ENCODE results near the gene QRICH1.

The QRICH1 gene

GRCh38 chr3:49121132-49121736 lies 27.4 kb upstream of the QRICH1 start:
- Histone ChIP-seq H2BK5ac (ENCODE audit: low read depth, low read length, poor library complexity) (no peak overlapping the region), H3K27me3 (ENCODE audit: insufficient read depth, low read length) (no peaks in the 10 kb centered on the region), H3K79me1 (ENCODE audit: low read length) (peaks cover 5% of the 10 kb centered on the region), H3K9ac (ENCODE audit: low read length) (peak overlapping the region; percentile 30), H3K23ac (ENCODE audit: low read length) (no peak overlapping the region), H3K4me2 (ENCODE audit: low read length) (peak overlapping the region; percentile 93), H2AK5ac (ENCODE audit: low read length) (peak overlapping the region; percentile 49), H3K14ac (ENCODE audit: low read length) (no peak overlapping the region), H4K12ac (ENCODE audit: low read depth, low read length) (peak overlapping the region; percentile 63), H4K8ac (ENCODE audit: low read depth, low read length) (peak overlapping the region; percentile 89), H3K18ac (ENCODE audit: low read length) (no peak overlapping the region), H3K9me3 (ENCODE audit: insufficient read depth, low read depth, low read length) (peaks cover 3% of the 10 kb centered on the region), H3K4ac (ENCODE audit: low read depth, low read length) (no peak overlapping the region), H2BK120ac (ENCODE audit: insufficient read depth, low read length, poor library complexity) (no peak overlapping the region), H3K4me1 (ENCODE audit: control insufficient read depth in 1 of 2, insufficient read depth in 2 of 2, low read length in 2 of 2) (peaks cover 6 to 7% of the 10 kb centered on the region in 2 experiments), H3K4me3 (ENCODE audit: low read depth, low read length) (peak overlapping the region; percentile 25), H2AFZ (ENCODE audit: insufficient read depth, low read length, poor library complexity) (peak overlapping the region; percentile 46), H3K27ac (ENCODE audit: low read depth, low read length) (peak overlapping the region; percentile 65), H3K79me2 (ENCODE audit: control insufficient read depth, insufficient read depth, low read length, poor library complexity) (peaks cover 6% of the 10 kb centered on the region), H3K36me3 (ENCODE audit: control insufficient read depth in 1 of 2, insufficient read depth in 2 of 2, low read length in 2 of 2) (peaks cover 71 to 75% of the 10 kb centered on the region in 2 experiments), H2BK12ac (ENCODE audit: low read length) (no peak overlapping the region), H4K91ac (ENCODE audit: low read depth, low read length) (no peak overlapping the region)
- WGBS (ENCODE audit: extremely low coverage, insufficient coverage, insufficient read length), result no CpG with 5 or more reads among the region's 17 CpGs
- no peak for DNase-seq

- no peak within 1 kb of the TSS for H2BK12ac ChIP-seq (ENCODE audit: low read length)
- H2BK5ac ChIP-seq (ENCODE audit: low read depth, low read length, poor library complexity), result peak within 1 kb of the TSS; percentile 33
- H3K4me1 ChIP-seq (ENCODE audit: control insufficient read depth in 1 of 2, insufficient read depth in 2 of 2, low read length in 2 of 2), result peaks cover 6 to 7% of the 10 kb centered on the region in 2 experiments
- peak within 1 kb of the TSS; percentile 81 for H3K4ac ChIP-seq (ENCODE audit: low read depth, low read length)
- peak within 1 kb of the TSS; percentile 88 for H3K14ac ChIP-seq (ENCODE audit: low read length)
- H3K36me3 ChIP-seq (ENCODE audit: control insufficient read depth in 1 of 2, insufficient read depth in 2 of 2, low read length in 2 of 2), result peaks cover 71 to 75% of the 10 kb centered on the region in 2 experiments
- H4K12ac ChIP-seq (ENCODE audit: low read depth, low read length), result peak within 1 kb of the TSS; percentile 68
- peaks cover 5% of the 10 kb centered on the region for H3K79me1 ChIP-seq (ENCODE audit: low read length)
- peak within 1 kb of the TSS; percentile 91 for H3K9ac ChIP-seq (ENCODE audit: low read length)
- peak within 1 kb of the TSS; percentile 94 for H4K91ac ChIP-seq (ENCODE audit: low read depth, low read length)
- H3K4me3 ChIP-seq (ENCODE audit: low read depth, low read length), result peak within 1 kb of the TSS; percentile 95
- peak within 1 kb of the TSS; percentile 46 for H2BK120ac ChIP-seq (ENCODE audit: insufficient read depth, low read length, poor library complexity)
- H3K27ac ChIP-seq (ENCODE audit: low read depth, low read length), result peak within 1 kb of the TSS; percentile 84
- no peak within 1 kb of the TSS for H3K23ac ChIP-seq (ENCODE audit: low read length)
- H3K9me3 ChIP-seq (ENCODE audit: insufficient read depth, low read depth, low read length), result peaks cover 3% of the 10 kb centered on the region
- WGBS (ENCODE audit: extremely low coverage, insufficient coverage, insufficient read length), result no CpG with 5 or more reads among the region's 70 CpGs
- DNase-seq, result peak; percentile 90 to 94
- no peaks in the 10 kb centered on the region for H3K27me3 ChIP-seq (ENCODE audit: insufficient read depth, low read length)
- H4K8ac ChIP-seq (ENCODE audit: low read depth, low read length), result peak within 1 kb of the TSS; percentile 89
- peak within 1 kb of the TSS; percentile 89 for H2AFZ ChIP-seq (ENCODE audit: insufficient read depth, low read length, poor library complexity)
- peak within 1 kb of the TSS; percentile 90 for H3K18ac ChIP-seq (ENCODE audit: low read length)
- peaks cover 6% of the 10 kb centered on the region for H3K79me2 ChIP-seq (ENCODE audit: control insufficient read depth, insufficient read depth, low read length, poor library complexity)
- H3K4me2 ChIP-seq (ENCODE audit: low read length), result peak within 1 kb of the TSS; percentile 93
- peak within 1 kb of the TSS; percentile 76 for H2AK5ac ChIP-seq (ENCODE audit: low read length)
Measured at GRCh38 chr3:49120438-49121131, 26.7 kb upstream of the QRICH1 start, which contains the start of gene USP19. TSS of gene USP19 (minus strand) at chr3:49120823. CDS start at chr3:49119145, 1,678 bp downstream.

- H3K4me2 ChIP-seq (ENCODE audit: low read length), result peak overlapping the region; percentile 93
- no peak overlapping the region for H3K23ac ChIP-seq (ENCODE audit: low read length)
- peak overlapping the region; percentile 95 for H3K4me3 ChIP-seq (ENCODE audit: low read depth, low read length)
- H3K14ac ChIP-seq (ENCODE audit: low read length), result peak overlapping the region; percentile 88
- H3K79me1 ChIP-seq (ENCODE audit: low read length), result peaks cover 5% of the 10 kb centered on the region
- H3K4ac ChIP-seq (ENCODE audit: low read depth, low read length), result peak overlapping the region; percentile 81
- H3K9ac ChIP-seq (ENCODE audit: low read length), result peak overlapping the region; percentile 91
- peak overlapping the region; percentile 33 for H2BK5ac ChIP-seq (ENCODE audit: low read depth, low read length, poor library complexity)
- H2AK5ac ChIP-seq (ENCODE audit: low read length), result peak overlapping the region; percentile 76
- peaks cover 73 to 77% of the 10 kb centered on the region in 2 experiments for H3K36me3 ChIP-seq (ENCODE audit: control insufficient read depth in 1 of 2, insufficient read depth in 2 of 2, low read length in 2 of 2)
- no peaks in the 10 kb centered on the region for H3K27me3 ChIP-seq (ENCODE audit: insufficient read depth, low read length)
- peak overlapping the region; percentile 94 for H4K91ac ChIP-seq (ENCODE audit: low read depth, low read length)
- H4K8ac ChIP-seq (ENCODE audit: low read depth, low read length), result peak overlapping the region; percentile 89
- H3K27ac ChIP-seq (ENCODE audit: low read depth, low read length), result peak overlapping the region; percentile 84
- H2BK12ac ChIP-seq (ENCODE audit: low read length), result no peak overlapping the region
- peaks cover 6 to 7% of the 10 kb centered on the region in 2 experiments for H3K4me1 ChIP-seq (ENCODE audit: control insufficient read depth in 1 of 2, insufficient read depth in 2 of 2, low read length in 2 of 2)
- peak overlapping the region; percentile 90 for H3K18ac ChIP-seq (ENCODE audit: low read length)
- WGBS (ENCODE audit: extremely low coverage, insufficient coverage, insufficient read length), result no CpG with 5 or more reads among the region's 9 CpGs
- peak overlapping the region; percentile 46 for H2BK120ac ChIP-seq (ENCODE audit: insufficient read depth, low read length, poor library complexity)
- DNase-seq, result no peak
- H3K79me2 ChIP-seq (ENCODE audit: control insufficient read depth, insufficient read depth, low read length, poor library complexity), result peaks cover 6% of the 10 kb centered on the region
- peak overlapping the region; percentile 89 for H2AFZ ChIP-seq (ENCODE audit: insufficient read depth, low read length, poor library complexity)
- H4K12ac ChIP-seq (ENCODE audit: low read depth, low read length), result peak overlapping the region; percentile 68
- peaks cover 3% of the 10 kb centered on the region for H3K9me3 ChIP-seq (ENCODE audit: insufficient read depth, low read depth, low read length)
Measured at GRCh38 chr3:49120096-49120437, 26.2 kb upstream of the QRICH1 start.

GRCh38 chr3:49119439-49119838 lies 25.6 kb upstream of the QRICH1 start:
- peaks cover 5% of the 10 kb centered on the region for H3K79me1 ChIP-seq (ENCODE audit: low read length)
- no peak for DNase-seq
- no peak overlapping the region for H3K9ac ChIP-seq (ENCODE audit: low read length)
- H3K18ac ChIP-seq (ENCODE audit: low read length), result no peak overlapping the region
- no peak overlapping the region for H3K4me3 ChIP-seq (ENCODE audit: low read depth, low read length)
- no peak overlapping the region for H2AFZ ChIP-seq (ENCODE audit: insufficient read depth, low read length, poor library complexity)
- no peak overlapping the region for H3K27ac ChIP-seq (ENCODE audit: low read depth, low read length)
- no peak overlapping the region for H4K91ac ChIP-seq (ENCODE audit: low read depth, low read length)
- peak overlapping the region; percentile 93 for H3K4me2 ChIP-seq (ENCODE audit: low read length)
- H3K4me1 ChIP-seq (ENCODE audit: control insufficient read depth in 1 of 2, insufficient read depth in 2 of 2, low read length in 2 of 2), result peaks cover 6 to 7% of the 10 kb centered on the region in 2 experiments
- peak overlapping the region; percentile 81 for H3K4ac ChIP-seq (ENCODE audit: low read depth, low read length)
- no peaks in the 10 kb centered on the region for H3K27me3 ChIP-seq (ENCODE audit: insufficient read depth, low read length)
- no peak overlapping the region for H2AK5ac ChIP-seq (ENCODE audit: low read length)
- no peak overlapping the region for H3K14ac ChIP-seq (ENCODE audit: low read length)
- H3K79me2 ChIP-seq (ENCODE audit: control insufficient read depth, insufficient read depth, low read length, poor library complexity), result peaks cover 6% of the 10 kb centered on the region
- no peak overlapping the region for H2BK120ac ChIP-seq (ENCODE audit: insufficient read depth, low read length, poor library complexity)
- peaks cover 73 to 77% of the 10 kb centered on the region in 2 experiments for H3K36me3 ChIP-seq (ENCODE audit: control insufficient read depth in 1 of 2, insufficient read depth in 2 of 2, low read length in 2 of 2)
- no peak overlapping the region for H2BK12ac ChIP-seq (ENCODE audit: low read length)
- no peak overlapping the region for H4K12ac ChIP-seq (ENCODE audit: low read depth, low read length)
- WGBS (ENCODE audit: extremely low coverage, insufficient coverage, insufficient read length), result no CpG with 5 or more reads among the region's 3 CpGs
- H2BK5ac ChIP-seq (ENCODE audit: low read depth, low read length, poor library complexity), result no peak overlapping the region
- H3K9me3 ChIP-seq (ENCODE audit: insufficient read depth, low read depth, low read length), result peaks cover 3% of the 10 kb centered on the region
- H4K8ac ChIP-seq (ENCODE audit: low read depth, low read length), result no peak overlapping the region
- H3K23ac ChIP-seq (ENCODE audit: low read length), result no peak overlapping the region
